ENCODE data around the gene GUCY1A1.

GUCY1A1 gene

GRCh38 chr4:155709918-155710317 is 43.3 kb downstream of the GUCY1A1 start:
- no peaks in the 10 kb centered on the region for H3K36me3 Mint-ChIP-seq (ENCODE audit: low read depth)
- H3K27me3 Mint-ChIP-seq, result no peaks in the 10 kb centered on the region
- H3K27ac Mint-ChIP-seq, result no peak overlapping the region
- no peak overlapping the region for H3K4me3 Mint-ChIP-seq
- intact Hi-C loops (cut with micrococcal nuclease), result no loop called here
- peaks cover 20% of the 10 kb centered on the region for H3K4me1 Mint-ChIP-seq (ENCODE audit: low read depth)
- H3K9me3 Mint-ChIP-seq, result no peaks in the 10 kb centered on the region

DNA sequence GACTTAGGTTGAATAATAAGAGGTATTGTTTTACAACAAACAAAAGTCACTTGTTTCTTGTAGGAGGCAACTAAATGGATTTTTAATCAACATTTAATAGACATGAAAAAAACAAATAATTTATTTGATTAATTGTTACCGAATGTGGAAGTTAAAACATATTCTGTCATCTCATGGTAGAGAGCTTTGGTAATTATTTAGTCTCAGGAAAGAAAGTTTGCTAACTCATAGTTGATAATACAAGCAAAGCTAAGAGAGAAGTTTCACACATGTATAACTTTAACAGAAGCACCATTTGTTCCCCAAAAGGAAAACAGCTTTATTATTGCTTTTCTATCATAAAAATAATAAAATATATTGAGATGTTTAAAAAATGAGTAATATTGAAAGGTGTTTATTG is 44.9 kb downstream of the GUCY1A1 start:
- Mint-ChIP-seq H3K27ac (no peak overlapping the region), H3K4me1 (ENCODE audit: low read depth) (peaks cover 20% of the 10 kb centered on the region), H3K9me3 (no peaks in the 10 kb centered on the region), H3K27me3 (no peaks in the 10 kb centered on the region), H3K4me3 (no peak overlapping the region), H3K36me3 (ENCODE audit: low read depth) (no peaks in the 10 kb centered on the region)
- intact Hi-C loops (cut with micrococcal nuclease), result no loop called here

- Mint-ChIP-seq H3K4me1 (ENCODE audit: low read depth) (peaks cover 20% of the 10 kb centered on the region), H3K27me3 (no peaks in the 10 kb centered on the region), H3K4me3 (no peak overlapping the region), H3K27ac (no peak overlapping the region), H3K36me3 (ENCODE audit: low read depth) (no peaks in the 10 kb centered on the region), H3K9me3 (no peaks in the 10 kb centered on the region)
- intact Hi-C loops (cut with micrococcal nuclease), result no loop called here
These were observed 46.2 kb downstream of the GUCY1A1 start for GRCh38 chr4:155712846-155713245.

DNA sequence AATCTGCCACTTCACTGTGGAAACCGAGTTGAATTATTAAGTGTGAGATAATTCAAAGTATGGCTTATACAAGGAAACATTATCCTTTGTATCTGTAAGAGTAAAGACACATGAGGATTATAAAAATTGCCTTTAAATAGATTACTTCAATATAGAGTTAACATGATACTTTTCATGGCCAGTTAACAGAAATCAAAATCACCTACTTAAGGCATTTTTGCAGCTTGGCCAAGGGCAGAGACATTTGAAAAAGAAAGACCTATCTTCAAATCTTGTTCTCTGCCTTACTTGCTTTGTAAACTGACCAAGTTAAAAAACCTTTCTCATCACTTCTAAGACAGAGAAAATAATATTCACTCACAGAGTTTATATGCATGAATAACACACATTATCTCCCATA is 47.3 kb downstream of the GUCY1A1 start:
- Mint-ChIP-seq H3K36me3 (ENCODE audit: low read depth) (no peaks in the 10 kb centered on the region), H3K4me3 (no peak overlapping the region), H3K9me3 (no peaks in the 10 kb centered on the region), H3K27me3 (no peaks in the 10 kb centered on the region), H3K4me1 (ENCODE audit: low read depth) (peaks cover 20% of the 10 kb centered on the region), H3K27ac (no peak overlapping the region)
- intact Hi-C loops (cut with micrococcal nuclease), result no loop called here

DNA sequence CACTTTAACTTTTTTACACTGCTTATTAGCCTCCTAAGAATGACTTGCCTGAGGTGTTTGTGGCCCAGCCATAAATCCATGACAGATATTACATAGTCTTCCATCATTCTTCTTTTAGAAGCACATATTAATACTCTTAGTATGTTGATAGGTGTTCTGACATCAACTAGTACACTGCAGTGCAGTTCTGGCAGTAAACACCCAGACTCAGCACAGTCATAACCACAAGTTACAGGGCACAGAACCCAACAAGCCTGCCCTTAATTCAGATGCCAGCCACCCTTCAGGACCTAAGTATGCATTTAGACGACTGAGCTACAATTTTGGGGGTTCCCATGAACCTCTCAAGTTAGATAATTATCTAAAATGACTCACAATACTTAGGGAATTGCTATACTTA is 55.7 kb downstream of the GUCY1A1 start:
- Mint-ChIP-seq H3K4me3 (no peak overlapping the region), H3K27ac (no peak overlapping the region), H3K9me3 (no peaks in the 10 kb centered on the region)

DNA sequence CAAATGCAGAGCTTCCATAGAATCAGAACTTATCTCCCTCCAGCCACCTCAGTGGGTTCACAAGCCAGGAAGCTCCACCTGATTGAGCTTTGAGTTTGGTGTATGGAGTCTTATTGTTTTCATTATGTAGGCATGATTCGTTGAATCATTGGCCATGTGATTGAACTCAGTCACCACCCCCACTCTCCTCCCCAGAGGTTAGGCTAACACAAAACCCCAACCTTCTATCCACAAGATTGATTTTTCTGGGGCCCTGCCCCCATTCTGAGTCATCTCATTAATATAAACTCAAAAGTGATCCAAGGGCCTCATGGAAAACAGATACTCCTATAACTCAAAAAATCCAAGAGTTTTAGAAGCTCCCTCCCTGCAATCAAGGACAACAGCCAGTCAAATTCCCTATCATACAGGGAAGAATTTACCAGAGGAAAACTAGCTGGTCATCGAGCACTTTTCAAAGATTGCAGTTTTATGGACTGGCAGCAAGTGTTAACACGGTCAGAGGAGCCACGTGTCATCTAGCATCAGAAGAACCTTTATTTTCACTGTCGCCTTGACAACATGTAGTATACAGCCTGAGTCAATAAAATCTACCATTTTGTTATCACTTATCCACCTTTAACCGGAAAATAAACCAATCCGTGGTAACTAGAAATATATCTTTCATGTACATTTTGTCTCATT is 56.3 kb downstream of the GUCY1A1 start:
- H3K36me3 Mint-ChIP-seq (ENCODE audit: low read depth), result no peaks in the 10 kb centered on the region
- H3K27ac Mint-ChIP-seq, result no peak overlapping the region
- H3K4me1 Mint-ChIP-seq (ENCODE audit: low read depth), result peaks cover 7% of the 10 kb centered on the region
- intact Hi-C loops (cut with micrococcal nuclease), result no loop called here
- no peak overlapping the region for H3K4me3 Mint-ChIP-seq
- no peaks in the 10 kb centered on the region for H3K27me3 Mint-ChIP-seq
- H3K9me3 Mint-ChIP-seq, result no peaks in the 10 kb centered on the region

More for the DNA sequence above, 55.7 kb downstream of the GUCY1A1 start:
- Mint-ChIP-seq H3K4me1 (ENCODE audit: low read depth) (peaks cover 7% of the 10 kb centered on the region), H3K36me3 (ENCODE audit: low read depth) (no peaks in the 10 kb centered on the region), H3K27me3 (no peaks in the 10 kb centered on the region)
- intact Hi-C loops (cut with micrococcal nuclease), result no loop called here

- no peaks in the 10 kb centered on the region for H3K27me3 Mint-ChIP-seq
- peaks cover 7% of the 10 kb centered on the region for H3K4me1 Mint-ChIP-seq (ENCODE audit: low read depth)
- no peaks in the 10 kb centered on the region for H3K36me3 Mint-ChIP-seq (ENCODE audit: low read depth)
- H3K27ac Mint-ChIP-seq, result no peak overlapping the region
- no peaks in the 10 kb centered on the region for H3K9me3 Mint-ChIP-seq
- H3K4me3 Mint-ChIP-seq, result no peak overlapping the region
- intact Hi-C loops (cut with micrococcal nuclease), result no loop called here
These were observed 58.1 kb downstream of the GUCY1A1 start for GRCh38 chr4:155724731-155725130.

DNA sequence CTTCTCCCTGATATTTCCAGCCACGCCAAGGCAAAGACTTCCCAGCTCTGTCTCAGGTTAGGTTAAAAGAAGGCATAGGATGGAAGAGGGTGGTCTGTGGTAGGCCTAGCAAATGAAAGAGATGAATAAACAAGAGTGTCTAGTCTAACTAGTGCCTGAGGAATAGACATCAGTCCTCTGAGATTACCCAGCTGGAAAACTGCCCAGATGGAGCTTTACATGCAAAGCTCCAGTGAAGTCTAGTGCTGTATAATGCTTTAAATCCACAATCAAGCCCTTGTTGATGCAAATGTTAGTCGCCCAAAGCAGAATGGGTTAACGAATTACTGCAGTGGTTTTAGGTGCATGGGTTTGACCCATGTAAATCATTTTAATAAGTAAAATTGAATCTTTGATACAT is 67.4 kb downstream of the GUCY1A1 start:
- H3K36me3 Mint-ChIP-seq (ENCODE audit: low read depth), result no peaks in the 10 kb centered on the region
- intact Hi-C loops (cut with micrococcal nuclease), result no loop called here
- no peaks in the 10 kb centered on the region for H3K27me3 Mint-ChIP-seq
- H3K27ac Mint-ChIP-seq, result no peak overlapping the region
- no peaks in the 10 kb centered on the region for H3K9me3 Mint-ChIP-seq
- no peak overlapping the region for H3K4me3 Mint-ChIP-seq
- H3K4me1 Mint-ChIP-seq (ENCODE audit: low read depth), result no peaks in the 10 kb centered on the region

DNA sequence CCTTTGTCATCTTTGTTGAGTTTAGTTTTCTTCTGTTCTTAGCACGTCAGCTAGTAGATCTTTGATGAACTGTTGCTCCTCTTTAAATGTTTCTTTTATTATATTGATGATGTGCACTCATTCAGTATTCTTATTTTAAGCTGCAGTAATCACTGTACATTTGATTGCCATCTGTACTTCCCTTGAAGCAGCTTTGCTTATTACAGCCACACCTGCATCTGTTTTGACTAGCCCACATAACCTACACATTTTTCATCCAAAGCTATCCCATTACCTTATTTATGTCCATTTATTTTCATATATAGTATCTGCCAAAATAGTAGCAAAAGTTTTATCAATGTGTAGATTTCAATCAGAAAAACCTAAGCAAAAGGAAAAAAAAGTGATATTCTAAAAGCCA is 68.3 kb downstream of the GUCY1A1 start:
- no peak overlapping the region for H3K27ac Mint-ChIP-seq
- H3K4me1 Mint-ChIP-seq (ENCODE audit: low read depth), result no peaks in the 10 kb centered on the region
- H3K36me3 Mint-ChIP-seq (ENCODE audit: low read depth), result no peaks in the 10 kb centered on the region
- no peaks in the 10 kb centered on the region for H3K9me3 Mint-ChIP-seq
- intact Hi-C loops (cut with micrococcal nuclease), result no loop called here
- H3K27me3 Mint-ChIP-seq, result no peaks in the 10 kb centered on the region
- H3K4me3 Mint-ChIP-seq, result no peak overlapping the region

- Mint-ChIP-seq H3K9me3 (no peaks in the 10 kb centered on the region), H3K27me3 (no peaks in the 10 kb centered on the region), H3K4me1 (ENCODE audit: low read depth) (no peaks in the 10 kb centered on the region), H3K4me3 (no peak overlapping the region), H3K27ac (no peak overlapping the region), H3K36me3 (ENCODE audit: low read depth) (no peaks in the 10 kb centered on the region)
- intact Hi-C loops (cut with micrococcal nuclease), result no loop called here
These were observed 68.8 kb downstream of the GUCY1A1 start for GRCh38 chr4:155735496-155735895.

DNA sequence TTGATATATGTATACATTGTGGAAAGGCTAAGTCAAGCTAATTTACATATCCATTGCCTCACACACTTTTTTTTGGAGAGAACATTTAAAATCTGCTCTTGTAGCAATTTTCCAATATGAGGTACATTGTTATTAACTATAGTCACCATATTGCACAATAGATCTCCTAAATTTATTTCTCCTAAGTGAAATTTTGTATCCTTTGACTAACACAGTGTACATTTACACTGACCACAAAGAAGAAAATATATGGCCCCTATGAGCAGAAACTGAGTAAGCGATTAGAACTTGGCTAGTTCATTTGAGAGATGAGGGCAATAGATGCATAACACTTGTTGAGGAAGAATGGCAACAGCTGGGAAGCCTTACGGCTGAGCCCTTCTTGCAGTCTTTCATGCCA is 71.9 kb downstream of the GUCY1A1 start:
- Mint-ChIP-seq H3K36me3 (ENCODE audit: low read depth) (no peaks in the 10 kb centered on the region), H3K27me3 (no peaks in the 10 kb centered on the region), H3K4me3 (no peak overlapping the region), H3K9me3 (no peaks in the 10 kb centered on the region), H3K27ac (no peak overlapping the region), H3K4me1 (ENCODE audit: low read depth) (no peaks in the 10 kb centered on the region)
- intact Hi-C loops (cut with micrococcal nuclease), result no loop called here

DNA sequence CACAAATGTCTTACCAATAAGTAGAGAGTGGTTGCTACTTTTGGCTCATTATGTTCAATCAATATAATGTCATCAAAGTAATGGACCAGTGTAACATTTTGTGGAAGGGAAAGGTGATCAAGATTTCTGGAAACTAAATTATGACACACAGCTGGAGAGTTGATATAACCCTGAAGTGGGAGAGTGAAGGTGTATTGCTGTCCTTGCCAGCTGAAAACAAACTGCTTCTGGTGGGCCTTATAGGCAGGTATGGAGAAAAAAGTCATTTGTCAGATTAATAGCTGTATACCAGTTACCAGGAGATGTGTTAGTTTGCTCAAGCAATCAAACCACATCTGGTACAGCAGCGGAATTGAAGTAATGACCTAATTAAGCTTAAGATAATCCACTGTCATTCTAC is 74.9 kb downstream of the GUCY1A1 start:
- Mint-ChIP-seq H3K27me3 (no peaks in the 10 kb centered on the region), H3K27ac (no peak overlapping the region), H3K36me3 (ENCODE audit: low read depth) (no peaks in the 10 kb centered on the region), H3K9me3 (no peaks in the 10 kb centered on the region), H3K4me3 (no peak overlapping the region), H3K4me1 (ENCODE audit: low read depth) (no peaks in the 10 kb centered on the region)
- intact Hi-C loops (cut with micrococcal nuclease), result no loop called here

- H3K36me3 Mint-ChIP-seq (ENCODE audit: low read depth), result no peaks in the 10 kb centered on the region
- no peaks in the 10 kb centered on the region for H3K27me3 Mint-ChIP-seq
- no peaks in the 10 kb centered on the region for H3K9me3 Mint-ChIP-seq
- no peak overlapping the region for H3K4me3 Mint-ChIP-seq
- intact Hi-C loops (cut with micrococcal nuclease), result no loop called here
- no peak overlapping the region for H3K27ac Mint-ChIP-seq
- H3K4me1 Mint-ChIP-seq (ENCODE audit: low read depth), result no peaks in the 10 kb centered on the region
These were observed 75.8 kb downstream of the GUCY1A1 start for GRCh38 chr4:155742310-155743015.

DNA sequence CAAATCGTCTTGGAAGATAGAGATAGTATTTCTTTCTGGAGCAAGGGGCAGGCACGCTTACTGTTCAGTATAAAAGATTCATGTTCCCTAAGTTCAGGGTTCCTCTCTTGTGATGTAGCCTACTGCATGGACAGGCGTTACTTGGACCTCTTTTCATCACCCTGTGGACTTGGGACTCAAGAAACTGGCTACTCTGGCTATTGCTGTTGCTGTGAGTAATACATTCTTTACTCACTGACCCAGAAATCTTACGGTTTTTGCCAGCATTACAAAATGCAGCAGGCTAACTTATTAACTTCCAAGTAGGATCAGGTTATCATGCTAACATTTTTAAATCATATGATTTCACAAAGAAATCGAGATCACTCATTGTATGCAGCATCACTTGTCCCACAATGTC is 79.3 kb downstream of the GUCY1A1 start:
- H3K4me3 Mint-ChIP-seq, result no peak overlapping the region
- H3K27ac Mint-ChIP-seq, result no peak overlapping the region
- no peaks in the 10 kb centered on the region for H3K9me3 Mint-ChIP-seq
- no peaks in the 10 kb centered on the region for H3K4me1 Mint-ChIP-seq (ENCODE audit: low read depth)
- no peaks in the 10 kb centered on the region for H3K36me3 Mint-ChIP-seq (ENCODE audit: low read depth)
- no peaks in the 10 kb centered on the region for H3K27me3 Mint-ChIP-seq
- intact Hi-C loops (cut with micrococcal nuclease), result no loop called here

- Mint-ChIP-seq H3K36me3 (ENCODE audit: low read depth) (no peaks in the 10 kb centered on the region), H3K4me3 (no peak overlapping the region), H3K27ac (no peak overlapping the region), H3K4me1 (ENCODE audit: low read depth) (no peaks in the 10 kb centered on the region), H3K27me3 (no peaks in the 10 kb centered on the region), H3K9me3 (no peaks in the 10 kb centered on the region)
- intact Hi-C loops (cut with micrococcal nuclease), result no loop called here
These were observed 81.4 kb downstream of the GUCY1A1 start for GRCh38 chr4:155748039-155748438.

All from dendritic cell treated with granulocyte-macrophage colony-stimulating factor and Interleukin-4, amounts not matched to agents 40 ng/mL and 50 ng/mL, for 4 days (primary cell).